RPMI8226 (cell line): Measurements from ENCODE around the gene CALHM2.
"Not testable (repeated sequence)": the region's sequence is repeated elsewhere in the genome, so short reads cannot be mapped to it uniquely, and the experiment has no call there.

ENCODE experiments used
- DNase-seq: peaks from one replicate; pipeline ENCODE4 v3.0.0-alpha.2; 2015

Gene CALHM2, protein sequence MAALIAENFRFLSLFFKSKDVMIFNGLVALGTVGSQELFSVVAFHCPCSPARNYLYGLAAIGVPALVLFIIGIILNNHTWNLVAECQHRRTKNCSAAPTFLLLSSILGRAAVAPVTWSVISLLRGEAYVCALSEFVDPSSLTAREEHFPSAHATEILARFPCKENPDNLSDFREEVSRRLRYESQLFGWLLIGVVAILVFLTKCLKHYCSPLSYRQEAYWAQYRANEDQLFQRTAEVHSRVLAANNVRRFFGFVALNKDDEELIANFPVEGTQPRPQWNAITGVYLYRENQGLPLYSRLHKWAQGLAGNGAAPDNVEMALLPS

DNA sequence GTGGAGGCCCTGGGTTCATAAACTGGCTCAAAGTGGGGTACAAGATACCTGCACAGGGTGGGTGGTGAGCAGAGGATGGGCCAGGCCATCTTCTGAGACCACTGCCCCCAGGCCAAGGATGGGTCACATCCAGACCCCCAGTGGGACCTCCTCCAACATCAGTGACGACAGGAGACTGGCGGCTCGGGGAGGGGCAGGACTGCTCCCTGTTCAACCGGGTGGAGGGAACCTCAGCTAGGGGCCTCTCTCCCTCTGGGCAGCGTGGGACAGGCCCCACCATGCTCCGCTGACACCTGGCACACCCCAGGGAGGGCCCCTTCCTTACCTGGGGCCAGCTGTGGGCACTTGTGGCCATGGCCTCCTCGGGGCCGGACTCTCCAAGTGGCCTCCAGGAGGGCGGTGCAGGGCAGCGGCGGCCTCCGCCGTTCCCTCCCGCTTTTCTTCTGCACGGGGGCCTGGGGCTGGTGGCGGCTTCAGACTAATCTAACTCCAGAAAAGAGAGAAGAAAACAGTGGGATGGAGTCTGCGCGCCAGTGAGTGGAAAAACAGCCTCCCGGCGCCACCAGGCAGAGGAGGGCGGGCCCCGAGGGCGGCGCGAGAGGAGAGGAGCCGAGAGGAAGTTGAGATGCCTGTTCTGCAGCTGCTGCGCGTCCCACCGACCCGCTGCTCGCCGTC is at the start of gene CALHM2:
Gene CALHM2 (minus strand): TSS at position 540 of the 675 bp plus-strand sequence. CDS start 2,429 bp downstream, outside the sequence.
- DNase-seq = peak; percentile 67

DNA sequence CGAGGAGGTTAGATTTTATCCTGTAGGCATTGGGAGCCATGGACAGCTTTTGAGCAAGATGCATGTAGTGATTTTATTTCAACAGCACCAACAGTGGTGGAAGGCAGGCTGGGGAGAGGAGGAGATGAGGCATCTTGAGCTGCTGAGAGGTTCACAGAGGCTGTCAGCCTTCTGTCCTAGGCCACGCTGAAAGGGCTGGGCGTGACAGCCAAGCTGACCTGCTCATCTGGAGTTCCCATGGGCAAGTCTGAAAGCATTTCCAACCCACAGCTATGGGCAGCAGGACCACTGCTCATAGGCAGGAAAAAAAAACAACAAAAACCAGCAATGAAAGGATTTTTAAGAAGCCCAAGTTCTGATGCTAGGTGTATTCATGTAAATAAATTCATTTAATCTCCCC is 49.0 kb upstream of the CALHM2 start:
- no peak for DNase-seq

DNA sequence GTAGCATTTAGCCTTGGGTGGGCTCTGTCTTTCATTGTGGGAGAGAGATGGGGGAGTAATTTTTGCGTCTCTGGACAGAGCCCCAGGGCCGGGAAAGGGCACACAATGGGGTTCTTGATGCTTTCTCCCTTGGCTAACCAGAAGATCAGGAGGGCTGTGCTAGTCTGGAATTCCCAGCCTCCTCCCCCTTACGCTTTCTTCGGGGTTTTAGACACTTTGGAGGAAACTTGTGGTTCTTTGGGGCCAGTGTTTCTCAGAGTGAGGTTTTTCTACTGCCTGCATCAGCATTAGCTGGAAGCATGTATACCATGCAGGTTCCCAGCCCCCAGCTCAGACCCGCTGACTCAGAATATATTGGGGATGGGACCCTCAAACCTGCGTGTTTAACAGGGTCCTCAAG is 48.3 kb upstream of the CALHM2 start:
- no peak for DNase-seq

DNA sequence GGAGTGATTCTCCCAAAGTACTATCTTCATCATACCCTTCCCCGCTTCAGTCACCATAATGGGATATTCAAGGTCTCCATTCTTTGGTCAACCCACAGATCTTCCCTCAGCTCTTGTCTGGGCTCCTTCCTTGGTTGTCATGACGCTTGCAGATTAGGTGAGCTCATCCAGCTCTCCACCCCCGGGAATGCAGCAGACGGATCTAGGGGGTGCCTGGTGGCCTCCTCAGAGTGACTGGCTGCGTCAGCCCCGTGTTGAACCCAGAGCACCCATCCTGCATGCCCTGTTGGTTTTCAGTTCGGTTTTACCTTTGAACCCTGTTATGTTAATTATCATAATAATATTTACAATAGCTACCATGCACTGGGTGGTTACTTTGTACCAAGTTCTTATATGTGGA is 47.7 kb upstream of the CALHM2 start:
- no peak for DNase-seq

DNA sequence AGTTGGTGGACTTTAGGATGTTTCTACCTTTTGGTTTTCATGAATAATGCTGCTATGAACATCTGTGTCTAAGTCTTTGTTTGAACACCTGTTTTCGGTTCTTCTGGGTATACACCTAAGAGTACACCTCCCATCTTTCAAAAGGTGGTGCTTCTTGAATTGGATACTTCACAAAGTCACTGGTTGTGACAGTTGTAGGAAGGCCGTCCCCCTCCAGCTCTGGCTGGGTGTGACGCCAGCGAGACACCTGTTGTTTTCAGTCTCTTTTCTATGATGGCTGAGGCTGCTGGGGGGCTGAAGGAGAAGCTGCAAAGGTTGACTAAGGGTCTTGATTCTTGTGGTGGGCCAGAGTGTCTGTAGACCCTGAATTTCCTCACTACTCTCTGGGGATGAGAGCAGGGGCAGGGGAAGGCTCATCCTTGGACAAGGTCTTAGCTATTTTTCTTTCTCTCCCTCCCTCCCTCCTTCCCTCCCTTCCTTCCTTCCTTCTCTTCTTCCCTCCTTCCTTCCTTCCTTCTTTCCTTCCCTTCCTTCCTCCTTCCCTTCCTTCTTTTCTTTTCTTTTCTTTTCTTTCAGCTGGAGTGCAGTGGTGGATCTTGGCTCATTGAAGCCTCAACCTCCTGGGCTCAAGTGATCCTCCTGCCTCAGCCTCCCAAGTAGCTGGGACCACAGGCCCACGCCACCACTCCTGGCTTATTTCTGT is 46.9 kb upstream of the CALHM2 start:
- peak; percentile 75 for DNase-seq

DNA sequence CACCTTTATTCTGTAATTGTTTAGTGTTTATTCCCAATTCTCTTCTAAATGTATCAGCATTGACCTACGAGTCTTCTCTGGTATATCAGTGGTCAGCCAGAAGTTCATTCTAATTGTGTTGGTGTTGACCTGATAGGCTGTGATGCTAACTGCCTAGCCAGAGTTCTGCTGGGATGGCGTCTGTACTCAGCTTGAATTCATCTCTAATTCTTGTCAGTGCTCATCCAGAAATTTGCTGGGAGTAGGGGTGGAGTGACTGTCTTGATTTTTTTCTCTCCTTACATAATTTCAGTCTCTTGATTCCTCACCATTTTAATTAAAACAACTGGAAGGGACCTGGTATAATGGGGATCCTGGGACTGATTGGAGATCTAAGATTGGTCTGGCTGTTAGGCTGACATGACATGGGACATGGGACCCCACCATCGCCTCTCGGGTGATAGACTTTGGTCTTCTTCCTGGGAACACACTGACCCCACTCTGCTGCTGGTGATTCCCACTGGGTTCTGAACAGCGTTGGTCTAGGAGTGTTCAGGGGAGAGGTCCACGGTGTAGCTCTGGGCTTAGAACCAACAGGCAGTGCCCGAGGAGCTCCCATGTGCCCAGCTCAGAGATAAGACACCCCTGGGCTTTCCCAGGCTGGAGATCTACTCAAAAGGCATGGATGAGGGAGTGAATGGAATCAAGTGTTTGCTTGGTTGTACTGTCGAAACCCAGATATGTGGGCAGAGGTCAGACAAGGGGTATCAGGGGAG is 45.2 kb upstream of the CALHM2 start:
- no peak for DNase-seq

DNA sequence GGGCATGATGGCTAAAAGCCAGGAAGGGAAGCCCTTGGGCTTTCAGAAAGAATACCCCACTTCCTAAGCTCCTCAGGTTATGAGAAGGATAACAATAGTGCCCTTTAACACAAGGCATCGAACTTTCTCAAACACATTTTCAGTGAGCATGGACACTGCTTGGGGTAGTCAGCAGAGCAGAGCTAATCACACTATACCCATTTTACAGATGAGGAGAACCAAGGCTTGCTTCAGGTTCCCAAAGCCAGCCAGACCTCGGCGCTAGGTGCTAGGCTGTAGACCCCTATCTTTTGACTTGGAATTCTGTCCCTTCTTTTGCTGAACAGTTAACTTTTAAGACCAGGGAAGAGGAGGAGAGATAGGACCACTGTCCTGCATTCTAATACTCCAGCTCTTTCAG is 43.2 kb upstream of the CALHM2 start:
- no peak for DNase-seq

DNA sequence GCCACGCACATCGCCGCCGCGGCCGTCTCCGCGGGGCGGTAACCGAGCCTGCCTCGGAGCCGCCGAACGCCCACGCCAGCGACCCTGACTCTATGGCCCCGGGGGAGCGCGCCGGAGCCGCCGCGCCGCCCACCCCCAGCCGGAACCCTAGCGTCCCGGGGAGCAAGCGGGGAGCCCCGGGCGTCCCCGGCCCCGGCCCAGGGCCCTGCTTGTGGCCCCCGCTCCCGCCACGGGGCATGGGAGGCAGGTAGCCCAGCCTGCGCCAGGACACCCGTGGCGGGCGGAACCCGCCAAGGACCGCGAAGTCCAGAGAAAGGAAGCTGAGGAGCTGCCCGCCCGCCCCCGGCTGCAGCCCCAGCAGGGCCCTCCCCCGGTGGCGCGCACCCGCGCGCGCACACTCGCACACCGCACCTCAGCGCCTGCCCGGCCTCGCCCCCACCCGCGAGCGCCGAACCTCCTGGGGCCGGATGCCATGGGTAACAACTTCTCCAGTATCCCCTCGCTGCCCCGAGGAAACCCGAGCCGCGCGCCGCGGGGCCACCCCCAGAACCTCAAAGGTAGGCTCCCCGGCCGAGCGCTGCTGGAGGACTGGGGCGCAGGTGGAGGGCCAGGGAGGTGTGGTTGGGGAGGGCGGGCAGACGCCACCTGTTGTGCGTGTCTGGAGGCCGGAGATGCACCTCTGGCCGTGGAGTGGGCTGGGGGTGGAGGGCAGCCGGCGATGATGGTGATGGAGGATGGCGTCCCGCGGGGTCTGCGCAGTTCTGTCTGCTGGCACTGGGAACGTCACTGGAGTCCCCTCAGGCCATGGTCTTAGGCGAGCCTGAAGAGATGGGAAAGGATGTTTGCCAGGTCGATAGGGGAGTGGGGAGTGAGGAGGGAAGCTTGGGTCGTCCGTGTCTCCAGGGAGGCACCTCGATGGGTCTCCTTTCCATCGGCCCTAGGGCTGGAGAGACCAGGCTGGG is 42.0 kb upstream of the CALHM2 start:
- DNase-seq = peak; percentile 40

DNA sequence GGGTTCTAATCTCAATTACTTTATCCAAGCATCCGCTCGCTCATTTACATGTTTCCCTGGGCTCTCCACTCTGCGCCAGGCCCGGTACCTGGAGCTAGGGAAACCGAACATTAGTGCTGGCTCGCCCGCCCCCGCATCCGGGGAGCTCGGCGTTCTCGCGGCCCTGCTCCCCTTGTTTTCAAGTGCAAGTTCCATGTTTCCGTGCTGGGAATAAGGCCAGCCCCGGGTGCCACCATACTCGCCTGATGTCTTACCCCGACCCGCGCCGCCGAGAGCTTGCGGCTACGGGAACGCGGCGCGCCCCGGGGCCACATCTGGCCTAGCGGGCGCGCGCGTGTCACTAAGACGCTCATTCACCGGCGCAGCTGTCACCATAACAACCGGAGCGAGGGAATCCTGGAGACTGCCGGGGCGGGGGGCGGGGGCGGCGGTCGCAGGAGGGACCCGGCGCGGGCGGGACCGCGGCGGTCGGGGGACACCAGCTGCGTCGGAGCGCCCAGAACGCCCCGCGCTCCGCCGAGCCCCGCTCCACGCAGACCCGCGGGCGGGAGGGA is 41.3 kb upstream of the CALHM2 start, which contains the start of gene NEURL1:
Gene NEURL1 (plus strand): TSS at position 344 of the 554 bp plus-strand sequence. CDS start 683 bp downstream, outside the sequence.
- DNase-seq = no peak

DNA sequence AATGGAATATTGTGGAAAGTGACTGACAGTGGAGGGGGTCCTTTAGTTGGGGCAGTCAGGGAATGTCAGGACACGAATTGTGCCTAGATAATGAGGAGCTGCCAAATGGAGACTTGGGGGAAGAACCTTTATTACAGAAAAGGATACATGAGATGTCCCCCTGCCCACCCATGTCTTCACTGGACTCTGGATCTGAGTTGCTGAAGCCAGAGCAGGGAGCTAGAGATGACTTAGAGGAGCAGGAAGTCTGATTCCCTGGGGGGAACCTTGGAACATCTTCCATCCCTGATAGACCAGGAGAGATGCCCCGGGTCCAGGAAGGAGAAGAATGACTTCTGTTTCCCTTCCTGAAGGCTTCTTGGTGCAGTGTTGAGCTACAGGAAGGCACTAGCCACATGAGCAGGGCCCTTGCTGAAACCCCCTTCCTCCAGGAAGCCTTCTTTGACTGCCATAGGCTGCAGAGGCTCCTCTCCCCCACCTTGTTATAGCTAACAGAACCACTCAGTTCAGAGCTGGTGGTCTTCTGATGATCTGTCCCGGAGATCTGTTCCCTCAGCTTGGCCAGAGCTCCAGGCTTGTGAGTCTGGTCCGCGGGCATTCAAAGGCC is 40.6 kb upstream of the CALHM2 start:
- DNase-seq = no peak

DNA sequence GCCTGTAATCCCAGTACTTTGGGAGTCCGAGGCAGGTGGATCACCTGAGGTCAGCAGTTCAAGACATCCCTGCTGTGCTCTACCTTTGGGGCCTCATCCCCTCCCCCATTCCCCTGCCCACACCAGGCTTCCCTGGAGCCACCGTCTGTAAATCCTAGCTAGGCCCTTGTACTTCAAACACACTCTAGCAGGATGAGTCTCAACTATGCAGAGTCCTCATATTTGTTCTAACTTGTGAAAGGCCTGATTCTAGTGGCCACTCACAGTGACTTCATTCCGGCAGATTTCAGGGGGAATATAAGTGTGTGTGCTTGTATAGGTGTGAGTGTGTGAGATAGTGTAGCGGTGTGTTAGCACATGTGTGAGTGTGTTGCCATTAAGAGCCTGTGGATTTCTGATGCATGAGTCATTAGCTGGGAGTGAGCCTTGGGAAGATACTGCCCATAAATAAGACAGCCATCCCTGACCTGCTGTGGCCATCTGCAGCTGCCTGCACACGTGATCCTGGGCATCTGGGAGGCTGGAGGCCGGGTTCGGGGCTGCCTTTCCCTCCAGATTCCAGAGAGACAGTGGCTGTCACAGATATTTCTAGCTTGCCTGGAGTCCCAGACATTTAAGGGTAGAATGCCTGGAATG is 39.7 kb upstream of the CALHM2 start:
- DNase-seq = no peak

DNA sequence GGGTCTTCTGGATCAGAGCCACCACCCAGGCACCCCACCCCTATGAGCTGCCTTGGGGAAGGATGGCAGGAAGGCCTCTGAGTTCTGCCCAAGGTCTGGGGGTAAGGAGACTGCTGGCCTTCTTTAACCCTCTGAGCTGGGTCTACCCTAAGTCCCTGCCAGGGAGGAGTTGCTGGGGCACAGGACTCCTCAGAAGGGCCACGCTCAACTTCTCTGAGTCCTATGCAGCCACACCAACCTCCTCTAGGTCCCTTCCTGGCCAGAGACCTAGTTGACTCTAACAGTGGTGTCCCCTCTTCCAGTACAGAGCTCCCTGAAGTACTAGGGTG is 38.8 kb upstream of the CALHM2 start:
- DNase-seq = no peak

DNA sequence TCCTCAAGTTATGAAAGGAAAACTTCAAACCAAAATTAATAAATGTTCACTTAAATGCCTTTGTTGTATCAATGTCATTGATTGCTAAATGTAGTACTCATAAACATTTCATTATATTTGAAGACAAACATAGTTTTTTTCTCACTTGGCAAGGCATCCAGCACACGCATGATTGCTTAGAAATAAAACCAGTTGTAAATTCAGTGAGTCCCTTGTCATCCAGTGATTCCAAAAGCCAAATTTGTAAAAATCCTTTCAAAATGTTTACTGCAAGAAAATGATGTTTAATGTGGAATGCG is 35.2 kb upstream of the CALHM2 start:
- DNase-seq = no peak

DNA sequence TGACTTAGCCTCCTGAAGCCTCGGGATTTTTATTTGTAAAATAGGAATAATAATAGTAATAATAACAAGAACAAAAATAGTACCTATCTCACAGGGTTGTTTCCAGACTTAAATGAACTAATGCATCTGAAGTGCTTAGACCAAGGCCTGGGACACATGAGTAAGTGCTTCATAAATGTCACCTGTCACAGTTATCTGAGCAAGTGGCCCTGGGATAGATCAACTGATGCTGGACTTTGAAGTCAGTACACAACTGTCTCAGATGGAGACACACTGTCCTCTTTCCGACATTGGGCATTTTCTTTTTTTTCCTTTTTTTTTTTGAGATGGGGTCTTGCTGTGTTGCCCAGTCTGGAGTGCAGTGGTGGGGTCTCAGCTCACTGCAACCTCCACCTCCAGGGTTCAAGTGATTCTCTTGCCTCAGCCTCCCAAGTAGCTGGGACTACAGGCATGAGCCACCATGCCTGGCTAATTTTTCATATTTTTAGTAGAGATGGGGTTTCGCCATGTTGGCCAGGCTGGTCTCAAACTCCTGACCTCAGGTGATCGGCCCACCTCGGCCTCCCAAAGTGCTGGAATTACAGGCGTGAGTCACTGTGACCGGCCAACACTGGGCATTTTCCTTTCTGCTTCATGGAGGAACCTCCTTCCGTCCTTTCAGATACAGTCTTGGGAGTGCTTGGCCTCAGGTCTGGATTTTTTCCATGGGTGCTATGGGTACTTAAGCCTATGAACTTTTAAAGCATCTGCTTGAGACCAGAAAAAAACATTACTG is 34.7 kb upstream of the CALHM2 start:
- DNase-seq = not testable (repeated sequence)

DNA sequence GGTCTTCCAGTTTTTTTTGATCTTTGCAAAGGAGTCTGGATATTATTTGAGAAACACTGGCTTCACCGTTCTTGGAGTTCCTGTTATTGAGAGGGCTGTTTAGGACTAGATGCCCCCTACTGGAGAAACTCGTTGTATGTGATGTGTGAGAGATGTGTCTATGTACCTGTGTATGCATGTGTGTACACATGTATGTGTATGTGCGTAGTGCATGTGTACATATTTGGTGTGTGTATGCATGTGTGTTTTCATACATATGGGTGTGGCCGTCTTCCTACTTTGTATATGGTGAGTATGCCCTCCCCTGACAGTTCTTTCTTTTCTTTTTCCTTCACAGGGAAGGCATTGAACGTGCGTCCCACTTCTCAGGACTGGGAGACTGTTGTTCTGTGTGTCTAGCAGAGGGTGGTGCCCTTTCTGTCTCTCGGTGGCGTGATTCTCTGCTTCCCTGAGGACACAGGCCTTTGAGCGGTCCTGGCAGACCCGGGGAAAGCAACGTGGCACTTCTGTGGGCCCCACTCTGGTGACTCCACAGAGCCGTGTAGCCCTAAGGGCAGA is 29.9 kb upstream of the CALHM2 start:
- peak; percentile 72 for DNase-seq

DNA sequence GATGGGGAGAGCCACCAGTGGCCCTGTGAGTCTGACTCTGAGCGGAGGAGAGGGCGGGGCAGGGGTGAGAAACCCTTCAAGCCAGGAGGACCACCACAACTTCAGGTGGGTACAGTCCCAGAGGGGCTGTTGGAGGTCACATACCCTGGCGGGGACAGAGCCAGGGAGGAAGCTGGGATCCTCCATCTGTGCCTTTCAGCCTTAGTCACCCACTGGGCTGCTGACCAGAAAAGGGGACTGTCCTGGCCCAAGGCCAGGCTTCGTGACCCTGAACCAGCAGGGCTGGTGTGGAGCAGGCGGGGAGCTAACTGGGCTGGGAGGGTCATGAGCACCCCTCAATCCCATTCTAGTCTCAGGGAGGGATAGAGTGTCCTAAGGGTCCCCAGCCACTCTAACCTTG is 28.4 kb upstream of the CALHM2 start:
- no peak for DNase-seq

DNA sequence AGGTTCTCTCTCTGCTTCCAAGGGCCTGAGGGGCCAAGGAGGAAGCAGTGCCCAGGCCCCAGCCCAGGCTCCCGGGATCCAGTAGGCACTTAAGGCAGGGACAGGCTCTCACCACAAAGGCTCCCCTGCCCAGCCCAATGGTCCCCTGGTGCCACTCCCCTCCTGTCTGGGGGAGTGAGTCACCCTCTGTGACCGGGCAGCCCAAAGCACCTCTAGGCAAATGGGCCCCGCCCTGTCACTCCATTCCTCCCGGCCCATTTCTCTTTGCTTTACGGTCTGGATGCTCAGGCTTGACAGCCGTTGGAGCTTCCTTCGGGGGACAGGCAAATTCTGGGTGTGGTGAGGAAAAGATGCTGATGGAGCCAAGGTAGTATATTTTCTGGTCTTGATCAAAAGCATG is 27.0 kb upstream of the CALHM2 start, which contains the start of gene CALHM3:
Gene CALHM3 (minus strand): TSS at position 106 of the 400 bp plus-strand sequence. CDS start 208 bp downstream, outside the sequence.
- DNase-seq = no peak

DNA sequence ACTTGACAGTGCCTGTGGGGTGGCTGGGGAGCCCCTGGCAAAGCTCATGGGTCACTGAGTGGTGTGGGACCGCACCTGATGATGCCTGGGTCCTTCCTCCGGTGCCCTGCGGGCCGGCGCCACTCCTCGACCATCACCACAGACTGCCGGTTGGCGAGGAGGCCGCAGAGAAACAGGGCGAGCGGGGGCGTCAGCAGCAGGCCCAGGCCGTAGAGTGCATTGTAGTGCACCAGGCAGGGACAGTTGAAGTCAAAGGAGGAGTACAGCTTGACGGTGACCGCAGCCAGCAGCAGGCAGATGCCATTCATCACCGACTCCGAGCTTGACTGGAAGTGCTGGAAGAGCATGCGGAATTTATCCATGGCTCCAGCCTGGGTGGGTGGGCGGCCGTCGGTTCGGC is 26.5 kb upstream of the CALHM2 start:
- no peak for DNase-seq

DNA sequence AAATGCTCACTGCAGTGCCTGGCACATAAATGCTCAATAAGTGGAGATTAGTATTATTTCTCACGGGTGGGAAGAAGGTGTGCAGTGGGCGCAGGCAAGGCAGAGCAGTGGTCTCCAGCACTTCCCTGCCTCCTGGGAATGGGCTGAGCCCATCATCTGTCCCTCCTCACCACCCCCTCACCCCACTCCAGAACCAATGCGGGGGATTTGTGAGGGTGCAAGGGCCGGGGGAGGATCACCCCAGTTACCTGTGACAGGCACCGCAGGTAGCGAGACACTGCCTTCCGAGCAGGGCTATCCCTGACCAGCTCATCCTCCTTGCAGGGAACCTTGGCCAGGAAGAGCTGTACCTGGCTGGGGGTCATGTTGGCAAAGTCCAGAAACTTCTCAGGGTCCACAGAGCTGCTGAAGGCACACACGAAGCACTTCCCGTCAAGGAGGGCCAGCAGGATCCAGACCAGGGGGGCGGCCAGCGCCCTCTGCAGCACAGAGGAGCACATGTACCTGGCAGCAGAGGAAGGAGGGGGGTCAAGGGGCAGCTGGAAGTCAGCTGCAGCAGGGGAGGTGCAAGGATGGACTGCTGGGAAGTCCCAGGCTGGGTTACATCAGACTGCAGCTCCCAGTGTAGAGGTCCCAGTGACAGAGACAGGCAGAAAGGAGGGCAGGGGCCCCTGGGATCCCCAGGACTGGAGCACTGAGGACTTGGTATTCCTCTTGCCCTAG is 24.0 kb upstream of the CALHM2 start:
- no peak for DNase-seq
